ENCODE data around the gene BCL10. TPM values are rescaled to one million over a fixed set of nuclear protein-coding genes. Genes with fewer than 3 reads are reported as not detected.

Gene BCL10
- total RNA-seq, 1 experiment from 2014 or later: 12.0 TPM

Small RNA genes within 50 kb of the gene (small RNA-seq; reads per million reads assigned to genes)
- 0 reads per million in 2 experiments for gene RF00019

Other genes starting within 250 kb of the BCL10 start
- gene MCOLN3, start 228.1 kb downstream of the BCL10 start, total RNA-seq (2014; rRNA removed; shearing (Covaris generic)): 1.9 and 2.0 TPM in 2 replicates
- 2.0 and 2.6 TPM in 2 replicates for gene SYDE2, start 75.6 kb downstream of the BCL10 start, total RNA-seq (2014; rRNA removed; shearing (Covaris generic))
- 19.7 and 24.0 TPM in 2 replicates for gene C1orf52, start 17.0 kb downstream of the BCL10 start, total RNA-seq (2014; rRNA removed; shearing (Covaris generic))
- gene DDAH1, start 188.5 kb upstream of the BCL10 start, total RNA-seq (2014; rRNA removed; shearing (Covaris generic)): 4.4 and 5.5 TPM in 2 replicates